H1 (cell line): Measurements from ENCODE around the gene GABRR1. TPM values are rescaled to one million over a fixed set of nuclear protein-coding genes. Genes with fewer than 3 reads are reported as not detected.

Experiments
- CTCF ChIA-PET: fragments of 300-600 bp; sonication (Branson Sonifier 250); formaldehyde crosslinking; loops from one replicate; lab custom pipeline; 2021; ENCODE audit not compliant: partially characterized antibody; lab: Charles Lee
- POLR2A ChIA-PET: fragments of 300-600 bp; sonication (Branson Sonifier 250); formaldehyde crosslinking; loops from one replicate; lab custom pipeline; 2021; ENCODE audit warnings: inconsistent platforms; ENCODE audit not compliant: partially characterized antibody; lab: Charles Lee
- DNase-seq, 2 experiments: peaks; one replicate each; pipeline versions ENCODE4 v3.0.0 to v3.0.0-alpha.2; 2010 to 2022; ENCODE audit warnings: low spot score in 2 of 2, low read depth in 1 of 2, mixed read lengths in 1 of 2
- FAIRE-seq: peaks from 2 replicates; lab custom pipeline; 2011; peaks lifted over from hg19 to GRCh38; lab: Jason Lieb, UNC
- H2AFZ ChIP-seq: 2 replicates; pipeline ENCODE4 v1.8.1; 2012; ENCODE audit warnings: low read length, inconsistent platforms
- H2AK5ac ChIP-seq: 2 replicates; pipeline ENCODE4 v1.6.1; 2013; ENCODE audit warnings: low read depth, low read length
- H2BK120ac ChIP-seq: replicated peaks from 2 replicates; pipeline ENCODE3; 2013; ENCODE audit warnings: low read depth, low read length, inconsistent platforms
- H2BK12ac ChIP-seq: 2 replicates; pipeline ENCODE4 v1.6.1; 2013; ENCODE audit warnings: low read depth, low read length
- H2BK15ac ChIP-seq: 2 replicates; pipeline ENCODE4 v1.6.1; 2013; ENCODE audit warnings: low read length
- H2BK20ac ChIP-seq: 2 replicates; pipeline ENCODE4 v1.6.1; 2013; ENCODE audit warnings: low read length
- H2BK5ac ChIP-seq: 2 replicates; pipeline ENCODE4 v1.6.1; 2013; ENCODE audit warnings: low read depth, low read length
- H3K14ac ChIP-seq: 2 replicates; pipeline ENCODE4 v1.6.1; 2013; ENCODE audit warnings: inconsistent platforms; ENCODE audit not compliant: insufficient read length
- H3K18ac ChIP-seq: 2 replicates; pipeline ENCODE4 v1.6.1; 2013; ENCODE audit warnings: low read length; ENCODE audit errors: extremely low read depth
- H3K23ac ChIP-seq: 2 replicates; pipeline ENCODE4 v1.6.1; 2013; ENCODE audit warnings: inconsistent platforms; ENCODE audit not compliant: insufficient read length
- H3K23me2 ChIP-seq: 2 replicates; pipeline ENCODE4 v1.6.1; 2013; ENCODE audit warnings: low read depth, low read length
- H3K27ac ChIP-seq: 2 replicates; pipeline ENCODE4 v1.6.1; 2011; ENCODE audit warnings: low read depth, low read length, inconsistent platforms
- H3K27me3 ChIP-seq, 4 experiments: replicated peaks in 1 of 4; 1 replicate in 1 of 4; 2 replicates in 3 of 4; pipeline versions ENCODE4 v1.6.1 to v1.8.1; 2011 to 2013; ENCODE audit warnings: low read length in 3 of 4, mild to moderate bottlenecking in 3 of 4, inconsistent platforms in 2 of 4, mixed read lengths in 2 of 4, moderate library complexity in 1 of 4; ENCODE audit not compliant: control insufficient read depth in 3 of 4, insufficient read depth in 3 of 4; ENCODE audit errors: extremely low read depth in 1 of 4
- H3K36me3 ChIP-seq, 4 experiments: 2 replicates each; pipeline versions ENCODE4 v1.6.1 to v1.8.1; 2011 to 2013; ENCODE audit warnings: mild to moderate bottlenecking in 4 of 4, low read length in 3 of 4, moderate library complexity in 2 of 4, control low read depth in 1 of 4, inconsistent platforms in 1 of 4; ENCODE audit not compliant: insufficient read depth in 4 of 4, control insufficient read depth in 2 of 4
- H3K4ac ChIP-seq: replicated peaks from 2 replicates; pipeline ENCODE3; 2013; ENCODE audit warnings: low read length, low read depth, mixed read lengths, inconsistent platforms; ENCODE audit not compliant: insufficient read length
- H3K4me1 ChIP-seq, 4 experiments: replicated peaks in 1 of 4; 1 replicate in 1 of 4; 2 replicates in 3 of 4; pipeline versions ENCODE4 v1.6.1 to v1.8.1; 2011 to 2013; ENCODE audit warnings: low read length in 3 of 4, inconsistent platforms in 2 of 4, mixed read lengths in 1 of 4; ENCODE audit not compliant: insufficient read depth in 4 of 4, control insufficient read depth in 3 of 4
- H3K4me2 ChIP-seq, 2 experiments: 2 replicates each; pipeline versions ENCODE4 v1.6.1 to v1.8.1; 2011 to 2013; ENCODE audit warnings: low read depth in 2 of 2, low read length in 2 of 2, control low read depth in 1 of 2, inconsistent platforms in 1 of 2, mild to moderate bottlenecking in 1 of 2; ENCODE audit not compliant: insufficient read depth in 1 of 2
- H3K4me3 ChIP-seq, 4 experiments: fragments of 200-600, 300-600 bp in 1 of 4; sonication (generic), shearing (Covaris generic), sonication (Bioruptor Twin) in 1 of 4; 2 replicates each; pipeline versions ENCODE4 v1.5.1 to v1.8.1; 2011 to 2016; ENCODE audit warnings: low read length in 4 of 4, low read depth in 3 of 4, control low read depth in 2 of 4, inconsistent platforms in 2 of 4, mild to moderate bottlenecking in 2 of 4, mixed read lengths in 1 of 4, moderate library complexity in 1 of 4; ENCODE audit not compliant: insufficient read depth in 2 of 4; ENCODE audit errors: extremely low read depth in 1 of 4
- H3K56ac ChIP-seq: replicated peaks from 2 replicates; pipeline ENCODE3; 2013; ENCODE audit warnings: low read depth, mild to moderate bottlenecking, mixed read lengths, low read length, inconsistent platforms; ENCODE audit not compliant: insufficient read length
- H3K79me1 ChIP-seq: 2 replicates; pipeline ENCODE4 v1.6.1; 2013; ENCODE audit warnings: low read depth, low read length, control low read depth
- H3K79me2 ChIP-seq, 2 experiments: 2 replicates each; pipeline versions ENCODE4 v1.6.1 to v1.8.1; 2012 to 2013; ENCODE audit warnings: low read length in 2 of 2, mild to moderate bottlenecking in 2 of 2, inconsistent platforms in 1 of 2; ENCODE audit not compliant: insufficient read depth in 2 of 2, control insufficient read depth in 1 of 2
- H3K9ac ChIP-seq, 4 experiments: replicated peaks in 1 of 4; 1 replicate in 1 of 4; 2 replicates in 3 of 4; pipeline versions ENCODE4 v1.6.1 to v1.8.1; 2011 to 2013; ENCODE audit warnings: low read depth in 3 of 4, low read length in 3 of 4, control low read depth in 2 of 4, mild to moderate bottlenecking in 2 of 4, moderate library complexity in 2 of 4, inconsistent platforms in 1 of 4; ENCODE audit errors: extremely low read depth in 1 of 4
- H3K9me3 ChIP-seq, 2 experiments: 2 replicates each; pipeline versions ENCODE4 v1.6.1 to v1.8.1; 2012 to 2013; ENCODE audit warnings: mild to moderate bottlenecking in 2 of 2, moderate library complexity in 2 of 2, control low read depth in 1 of 2, inconsistent platforms in 1 of 2, low read depth in 1 of 2, low read length in 1 of 2, mixed read lengths in 1 of 2; ENCODE audit not compliant: insufficient read depth in 2 of 2
- H4K20me1 ChIP-seq, 2 experiments: replicated peaks in 1 of 2; 2 replicates each; pipeline versions ENCODE3 to v1.8.1; 2011 to 2013; ENCODE audit warnings: inconsistent platforms in 2 of 2, low read length in 2 of 2, mild to moderate bottlenecking in 1 of 2; ENCODE audit not compliant: insufficient read depth in 2 of 2, control insufficient read depth in 1 of 2
- H4K5ac ChIP-seq: 2 replicates; pipeline ENCODE4 v1.6.1; 2013; ENCODE audit warnings: low read length, low read depth, mixed read lengths, inconsistent platforms; ENCODE audit not compliant: insufficient read length
- H4K8ac ChIP-seq: 2 replicates; pipeline ENCODE4 v1.8.0; 2013; ENCODE audit warnings: mild to moderate bottlenecking, moderate library complexity, low read length, inconsistent platforms; ENCODE audit not compliant: insufficient read depth; ENCODE audit errors: extremely low read depth
- H4K91ac ChIP-seq: replicated peaks from 2 replicates; pipeline ENCODE3; 2013; ENCODE audit warnings: low read length, mixed read lengths, inconsistent platforms; ENCODE audit not compliant: insufficient read length
- ASH2L ChIP-seq: fragments of 200-600, 300-600 bp; sonication (generic); IDR thresholded peaks from one replicate; pipeline ENCODE4 v1.7.1; 2017; ENCODE audit warnings: low read length
- BCL11A ChIP-seq, 2 experiments: IDR thresholded peaks; one replicate each; pipeline ENCODE4 v1.6.1; 2011; ENCODE audit warnings: low read depth in 2 of 2, low read length in 2 of 2, mild to moderate bottlenecking in 2 of 2
- EZH2 ChIP-seq: fragments of 200-600 bp; sonication (generic); IDR thresholded peaks from 2 replicates; pipeline ENCODE4 v1.7.1; 2012; ENCODE audit warnings: low read depth, mild to moderate bottlenecking, moderate library complexity, low read length, inconsistent platforms; ENCODE audit not compliant: severe bottlenecking
- HDAC6 ChIP-seq: IDR thresholded peaks from one replicate; pipeline ENCODE4 v1.7.1; 2012; ENCODE audit warnings: low read depth, mild to moderate bottlenecking, inconsistent platforms, low read length, moderate library complexity
- KDM4A ChIP-seq: IDR thresholded peaks from one replicate; pipeline ENCODE4 v1.7.1; 2012; ENCODE audit warnings: low read depth, mild to moderate bottlenecking, moderate library complexity, low read length, inconsistent platforms; ENCODE audit not compliant: severe bottlenecking
- KDM5A ChIP-seq: fragments of 200-600 bp; IDR thresholded peaks from 2 replicates; pipeline ENCODE4 v1.7.1; 2012; ENCODE audit warnings: mild to moderate bottlenecking, low read length, inconsistent platforms, mixed read lengths
- NRF1 ChIP-seq: IDR thresholded peaks from 2 replicates; pipeline ENCODE4 v1.6.1; 2011; ENCODE audit warnings: mild to moderate bottlenecking, low read depth, low read length, improper control_type of control experiment
- POLR2A ChIP-seq, 2 experiments: IDR thresholded peaks; 1 replicate in 1 of 2; 2 replicates in 1 of 2; pipeline ENCODE4 v1.6.1; 2011; ENCODE audit warnings: low read depth in 2 of 2, low read length in 2 of 2, mild to moderate bottlenecking in 2 of 2; ENCODE audit errors: control extremely low read depth in 1 of 2
- POU5F1 ChIP-seq: IDR thresholded peaks from 2 replicates; pipeline ENCODE4 v1.6.1; 2011; ENCODE audit warnings: low read depth, mild to moderate bottlenecking, low read length, moderate library complexity
- RBBP5 ChIP-seq: IDR thresholded peaks from 2 replicates; pipeline ENCODE4 v1.7.1; 2012; ENCODE audit warnings: low read depth, mild to moderate bottlenecking, inconsistent platforms, low read length, moderate library complexity, borderline replicate concordance
- SIN3A ChIP-seq, 2 experiments: IDR thresholded peaks in 1 of 2; conservative IDR thresholded peaks in 1 of 2; 2 replicates each; pipeline ENCODE4 v1.6.1; 2011 to 2012; ENCODE audit warnings: low read length in 2 of 2, improper control_type of control experiment in 1 of 2, low read depth in 1 of 2, mild to moderate bottlenecking in 1 of 2
- SP4 ChIP-seq: IDR thresholded peaks from 2 replicates; pipeline ENCODE4 v1.6.1; 2012; ENCODE audit warnings: low read length, inconsistent platforms
- SUZ12 ChIP-seq: fragments of 200-600 bp; sonication (generic); IDR thresholded peaks from 2 replicates; pipeline ENCODE4 v1.6.1; 2012; ENCODE audit warnings: mild to moderate bottlenecking, inconsistent platforms, low read length, moderate library complexity, mixed read lengths
- TCF12 ChIP-seq: IDR thresholded peaks from 2 replicates; pipeline ENCODE4 v1.6.1; 2011; ENCODE audit warnings: low read depth, mild to moderate bottlenecking, low read length
- YY1 ChIP-seq: IDR thresholded peaks from 2 replicates; pipeline ENCODE4 v1.6.1; 2011; ENCODE audit warnings: low read depth, mild to moderate bottlenecking, low read length
- WGBS, 2 experiments: shearing (Covaris generic) in 1 of 2; methylation state at CpG; one replicate each; pipeline versions ENCODE4 v1.1.6 to v1.1.7; 2013 to 2015; ENCODE audit warnings: low lambda C conversion rate in 2 of 2, mixed read lengths in 2 of 2, inconsistent platforms in 1 of 2, low coverage in 1 of 2, missing lambda C conversion rate in 1 of 2; ENCODE audit not compliant: insufficient replicate concordance in 2 of 2, insufficient coverage in 1 of 2, insufficient read length in 1 of 2; ENCODE audit errors: extremely low coverage in 1 of 2, missing lambda C conversion rate in 1 of 2; 5-methylcytosine and 5-hydroxymethylcytosine counted together
- polyA plus RNA-seq, 7 experiments: library from polyadenylated mRNA; depleted of rRNA in 3 of 7; stranded (reverse) in 5 of 7; unstranded in 2 of 7; fragments of >200 nt in 5 of 7; fragments of 200-250 nt in 2 of 7; gene quantifications; 1 replicate in 5 of 7; 2 replicates in 1 of 7; 4 replicates in 1 of 7; pipeline versions ENCODE4 v1.2.1 to v1.2.3, GENCODE V29; 2011 to 2013; ENCODE audit warnings: missing spikeins in 2 of 7, mixed read lengths in 2 of 7
- total RNA-seq: library from RNA; stranded (reverse); fragmentation: NEBNext Ultra II Directional; extraction: Animal tissue kit (Norgen Biotek cat#: 25700); gene quantifications from 2 replicates; pipeline ENCODE4 v1.2.1, GENCODE V29; 2021

Gene GABRR1
- total and polyA plus RNA-seq, 2 of the 8 experiments (the other 6 are each of a cell fraction or from before 2014, with no cell fraction given) = 0.60 to 0.63 TPM

- WGBS, 2 experiments = 66% methylated on average over 4 of the region's 4 CpGs; no CpG with 5 or more reads in 1 of the 2 experiments
- no peak overlapping the region for H2BK12ac ChIP-seq
- H2BK15ac ChIP-seq = no peak overlapping the region
- no peak for TF ChIP-seq KDM5A
- TF ChIP-seq EZH2 = no peak
- no peak for TF ChIP-seq ASH2L
- no peak for TF ChIP-seq HDAC6
- no peak for TF ChIP-seq KDM4A
- TF ChIP-seq SUZ12 = no peak
- TF ChIP-seq NRF1 = no peak
- no peak for TF ChIP-seq POU5F1
- no peak for TF ChIP-seq TCF12
- no peak for TF ChIP-seq YY1
- TF ChIP-seq RBBP5 = no peak
- TF ChIP-seq POLR2A (IDR thresholded peaks at IDR 0.05; ENCODE audit: control extremely low read depth in 1 of 2, low read depth in 2 of 2, low read length in 2 of 2) = no peak
- TF ChIP-seq SIN3A (conservative IDR thresholded peaks at IDR 0.05 in 1 of 2, IDR thresholded peaks at IDR 0.05 in 1 of 2; ENCODE audit: low read depth in 1 of 2, low read length in 2 of 2) = no peak
- TF ChIP-seq SP4 = no peak
- no peak for TF ChIP-seq BCL11A (IDR thresholded peaks at IDR 0.05; ENCODE audit: low read depth in 2 of 2, low read length in 2 of 2)
- ChIA-PET POLR2A (no interaction called here), CTCF (interaction anchor here (0.7 to 1.8 kb wide), 5 partner anchors 11 to 82 kb away, joined by 3 to 11 read pairs (median 4); partner anchors contain the start of gene GABRR1)
- H3K27me3 ChIP-seq = no peaks in the 10 kb centered on the region
- no peaks in the 10 kb centered on the region for H3K4me1 ChIP-seq
- no peak overlapping the region for H3K4me3 ChIP-seq
- no peak overlapping the region for H2BK20ac ChIP-seq
- no peaks in the 10 kb centered on the region; a peak in 1 of 8 replicates for H3K36me3 ChIP-seq
- no peak overlapping the region for H2BK5ac ChIP-seq
- no peak overlapping the region for H4K5ac ChIP-seq
- no peaks in the 10 kb centered on the region for H3K79me2 ChIP-seq
- H3K14ac ChIP-seq = no peak overlapping the region
- H4K8ac ChIP-seq = no peak overlapping the region
- no peak overlapping the region for H3K4me2 ChIP-seq
- no peaks in the 10 kb centered on the region for H3K23me2 ChIP-seq
- no peak overlapping the region for H3K27ac ChIP-seq
- no peak overlapping the region for H3K18ac ChIP-seq
- FAIRE-seq = no peak
- no peak overlapping the region for H2BK120ac ChIP-seq
- H3K9ac ChIP-seq = no peak overlapping the region
- no peaks in the 10 kb centered on the region for H4K20me1 ChIP-seq
- no peak overlapping the region for H3K56ac ChIP-seq
- DNase-seq = peak in 1 of 2 experiments; percentile 38
- H3K23ac ChIP-seq = no peak overlapping the region
- no peak overlapping the region for H2AFZ ChIP-seq
- no peaks in the 10 kb centered on the region for H3K9me3 ChIP-seq
- H4K91ac ChIP-seq = no peak overlapping the region
- H2AK5ac ChIP-seq = no peak overlapping the region
- no peak overlapping the region for H3K4ac ChIP-seq
- H3K79me1 ChIP-seq = no peaks in the 10 kb centered on the region
Measured at GRCh38 chr6:89205819-89206218, 11.3 kb downstream of the GABRR1 start.
